Measurements from ENCODE around the gene FTSJ3.
"Not testable (repeated sequence)": the region's sequence is repeated elsewhere in the genome, so short reads cannot be mapped to it uniquely, and the experiment has no call there.

FTSJ3 gene

GRCh38 chr17:63826468-63827001, 928 bp downstream of the FTSJ3 start:
- DNase-seq = no peak

DNA sequence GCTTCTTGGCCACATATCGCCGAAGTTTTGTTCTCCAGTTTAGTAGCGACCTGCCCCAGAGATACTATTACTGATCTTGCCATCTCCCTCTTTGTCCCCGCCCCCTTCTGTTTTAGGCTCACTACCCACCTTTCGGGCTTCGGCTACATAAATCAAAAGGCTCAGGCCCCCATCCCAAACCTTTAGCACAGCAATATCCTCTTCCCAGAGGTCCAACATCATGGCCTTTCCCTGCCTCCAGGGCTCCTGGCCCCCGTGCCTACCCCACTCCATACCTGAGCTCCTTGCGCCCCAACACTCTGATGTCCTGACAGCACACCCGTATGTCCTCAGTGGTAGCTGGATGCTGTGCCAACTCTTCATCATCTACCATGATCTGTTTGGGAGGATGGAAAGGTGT, 3.1 kb downstream of the FTSJ3 start:
- DNase-seq = no peak

GRCh38 chr17:63823659-63824331, 3.7 kb downstream of the FTSJ3 start:
- no peak for DNase-seq

DNA sequence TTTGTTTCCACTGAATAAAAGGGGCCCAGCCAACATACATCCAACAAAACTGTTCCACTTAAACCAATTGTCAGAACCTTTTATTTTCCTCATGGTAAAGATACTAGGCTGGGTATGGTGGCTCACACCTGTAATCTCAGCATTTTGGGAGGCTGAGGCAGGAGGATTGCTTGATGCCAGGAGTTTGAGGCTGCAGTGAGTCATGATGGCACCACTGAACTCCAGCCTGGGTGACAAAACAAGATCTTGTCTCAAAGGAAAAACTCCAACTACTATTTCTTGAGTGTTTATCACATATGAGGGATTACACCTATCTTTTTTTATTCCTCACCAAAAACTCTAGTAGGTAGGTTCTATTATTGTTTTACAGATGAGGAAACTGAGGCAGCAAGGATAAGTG, 4.9 kb downstream of the FTSJ3 start:
- no peak for DNase-seq

GRCh38 chr17:63821804-63822203, 5.7 kb downstream of the FTSJ3 start:
- no peak for DNase-seq

DNA sequence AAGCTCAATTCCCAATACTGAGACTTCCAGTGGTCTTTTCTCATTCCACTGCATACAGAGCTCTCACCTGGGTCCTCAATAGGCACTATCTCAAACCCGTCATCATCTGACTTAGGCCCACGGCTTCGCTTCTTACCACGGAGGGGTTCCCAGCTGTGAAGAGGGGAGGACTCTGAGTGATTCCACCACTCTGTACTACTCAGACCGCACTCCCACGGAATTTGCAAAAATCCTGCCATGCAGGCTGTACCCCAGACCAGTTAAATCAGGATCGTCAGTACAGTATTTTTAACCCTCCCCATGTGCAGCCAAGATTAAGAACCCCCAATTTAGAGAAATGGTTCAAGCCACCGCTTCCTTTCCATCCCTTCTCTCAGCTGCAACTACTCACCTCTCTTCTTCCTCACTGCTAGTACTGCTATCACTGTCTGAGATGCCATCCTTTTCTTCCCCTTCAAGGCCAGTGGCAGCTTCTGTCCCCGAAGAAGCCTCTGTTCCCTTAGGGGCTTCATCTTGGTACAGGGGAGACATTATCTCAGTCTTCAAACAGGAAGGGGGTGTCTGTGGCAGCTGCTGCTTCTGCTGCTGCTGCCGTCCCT, 6.4 kb downstream of the FTSJ3 start:
- no peak for DNase-seq

DNA sequence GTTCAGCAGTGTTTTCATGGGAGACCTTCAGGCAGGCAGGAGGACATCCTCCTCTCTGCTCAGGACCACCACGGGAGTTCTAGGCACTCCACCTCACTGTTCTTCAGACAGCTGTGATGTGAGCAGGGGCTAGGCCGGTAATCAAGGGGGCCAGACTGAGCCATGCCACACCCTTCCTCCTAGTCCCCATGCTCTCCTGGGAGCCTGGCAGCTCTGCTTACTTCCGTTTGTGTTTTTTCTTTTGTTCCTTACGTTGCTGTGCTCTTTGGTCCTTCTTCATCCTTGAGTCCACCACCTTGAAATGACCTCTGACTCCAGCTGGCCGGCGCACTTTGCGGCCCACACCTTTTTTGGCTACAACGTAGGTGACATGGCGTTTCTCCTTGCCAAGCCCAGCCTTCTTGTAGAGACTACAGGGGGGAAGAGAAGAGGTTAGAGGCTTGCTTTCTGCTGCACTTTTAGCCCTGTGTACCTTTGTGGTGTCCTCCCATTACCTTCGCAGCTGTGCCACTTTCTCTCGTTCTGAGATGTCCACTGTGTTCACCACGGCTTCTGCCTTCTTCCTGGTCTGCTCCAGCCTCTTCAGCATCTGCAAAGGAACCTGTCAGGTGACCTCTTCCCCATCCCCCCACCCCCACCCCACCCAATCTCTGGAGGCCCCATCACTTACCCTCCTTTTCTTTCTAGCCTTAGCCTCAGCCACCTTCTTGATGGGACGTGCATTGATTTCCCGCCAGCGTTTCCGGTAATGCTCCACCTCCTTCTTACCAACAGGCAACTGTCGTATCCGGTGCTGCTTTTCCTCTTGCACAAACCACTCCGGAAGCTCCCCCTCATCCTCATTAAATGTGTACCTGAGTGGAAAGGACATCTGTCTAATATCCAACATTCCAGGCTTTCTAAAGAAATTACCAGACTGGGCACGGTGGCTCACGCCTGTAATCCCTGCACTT, 7.6 kb downstream of the FTSJ3 start:
- no peak for DNase-seq

GRCh38 chr17:63819131-63819530, 8.3 kb downstream of the FTSJ3 start:
- DNase-seq = no peak

GRCh38 chr17:63817736-63818385, 9.6 kb downstream of the FTSJ3 start:
- DNase-seq = no peak

DNA sequence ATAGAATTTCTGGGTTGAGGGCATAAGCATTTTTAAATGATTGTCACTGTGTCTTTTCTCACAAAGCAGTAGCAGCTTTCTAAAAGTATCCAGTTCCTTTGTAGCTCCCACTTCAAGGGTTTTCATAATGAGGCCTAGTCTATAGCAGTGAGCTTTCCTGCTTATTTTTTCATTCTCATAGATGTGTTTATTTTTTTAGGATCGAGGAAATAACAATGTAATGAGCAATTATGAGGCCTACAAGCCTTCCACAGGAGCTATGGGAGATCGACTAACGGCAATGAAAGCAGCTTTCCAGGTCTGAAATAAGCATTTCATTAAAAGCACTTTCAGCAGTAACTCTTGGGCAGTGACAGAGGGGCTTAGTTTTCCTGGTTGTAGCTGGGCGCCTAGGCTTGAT, 10.8 kb downstream of the FTSJ3 start:
- DNase-seq = no peak

GRCh38 chr17:63816123-63816522, 11.3 kb downstream of the FTSJ3 start:
- no peak for DNase-seq

DNA sequence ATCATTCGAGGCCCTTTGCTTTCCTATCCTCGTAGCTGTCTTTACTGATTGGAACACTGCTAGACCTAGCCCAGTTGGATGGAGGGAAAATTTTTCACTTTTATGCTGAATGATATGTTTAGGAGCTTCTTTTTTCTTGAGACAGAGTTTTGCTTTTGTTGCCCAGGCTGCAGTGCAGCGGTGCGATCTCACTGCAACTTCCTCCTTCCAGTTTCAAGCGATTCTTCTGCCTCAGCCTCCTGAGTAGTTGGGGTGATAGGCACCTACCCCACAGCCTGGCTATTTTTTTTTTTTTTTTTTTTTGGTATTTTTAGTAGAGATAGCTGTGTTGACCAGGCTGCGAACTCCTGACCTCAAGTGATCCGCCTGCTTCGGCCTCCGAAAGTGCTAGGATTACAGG, 17.5 kb downstream of the FTSJ3 start:
- DNase-seq = no peak

- no peak for DNase-seq
Observed at GRCh38 chr17:63805591-63805990, 21.9 kb downstream of the FTSJ3 start.

DNA sequence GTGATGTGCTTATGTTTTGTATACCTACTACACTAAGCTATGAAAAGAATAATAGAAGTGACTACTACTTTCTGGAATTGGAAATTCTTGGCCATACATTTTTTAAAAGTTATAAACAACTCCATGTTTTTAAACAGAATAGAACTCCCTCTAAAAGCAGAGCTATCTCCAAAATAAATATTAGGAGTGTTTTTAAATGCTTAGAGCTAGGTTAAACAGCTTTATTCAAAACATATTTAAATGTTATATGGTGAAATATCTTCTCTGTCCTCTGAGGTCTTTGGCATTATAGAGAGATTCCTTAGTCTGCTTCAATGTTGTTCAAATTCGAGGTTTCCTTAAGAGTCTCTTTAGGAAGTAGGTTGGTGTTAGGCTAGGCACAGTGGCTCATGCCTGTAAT, 23.1 kb downstream of the FTSJ3 start:
- DNase-seq = no peak

GRCh38 chr17:63800783-63801182, 26.7 kb downstream of the FTSJ3 start:
- DNase-seq = no peak

DNA sequence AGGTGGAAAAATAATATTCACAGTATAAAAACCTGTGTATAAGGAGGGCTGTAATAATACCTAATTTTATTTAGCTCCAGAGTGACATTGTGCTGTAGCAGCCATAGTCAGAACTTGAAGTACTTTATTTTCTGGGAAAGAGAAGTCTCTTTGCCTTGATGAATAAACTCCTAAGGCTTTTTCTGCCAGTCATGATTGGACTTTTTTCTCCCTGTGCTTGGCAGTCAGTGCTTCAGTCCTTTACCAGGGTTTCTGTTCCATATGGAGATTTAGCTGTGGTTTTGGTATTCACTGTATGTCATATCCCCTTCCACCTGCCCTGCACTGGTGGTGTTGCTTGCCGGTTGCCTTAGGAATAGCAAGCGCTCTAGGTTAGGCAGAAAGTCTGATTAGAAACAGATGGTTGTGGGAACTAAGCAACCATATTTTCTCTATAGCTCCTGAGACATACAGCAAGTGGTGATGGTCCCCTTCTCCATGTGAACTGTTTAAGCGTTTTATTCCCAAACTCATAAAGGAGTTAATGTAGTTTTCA, 28.8 kb downstream of the FTSJ3 start:
- no peak for DNase-seq

DNA sequence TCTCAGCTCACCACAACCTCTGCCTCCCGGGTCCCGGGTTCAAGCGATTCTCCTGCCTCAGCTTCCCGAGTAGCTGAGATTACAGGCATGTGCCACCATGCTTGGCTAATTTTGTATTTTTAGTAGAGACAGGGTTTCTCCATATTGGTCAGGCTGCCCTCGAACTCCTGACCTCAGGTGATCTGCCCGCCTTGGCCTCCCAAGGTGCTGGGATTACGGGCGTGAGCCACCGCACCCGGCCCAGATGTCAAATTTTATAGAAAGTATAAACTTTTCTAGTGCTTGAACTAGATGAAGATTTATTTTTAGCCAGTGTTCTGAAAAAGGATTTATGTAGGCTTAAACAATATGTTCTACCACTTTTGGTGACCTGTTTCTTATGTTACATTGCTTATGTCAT, 31.1 kb downstream of the FTSJ3 start:
- DNase-seq = not testable (repeated sequence)

- DNase-seq = no peak
Observed at GRCh38 chr17:63792055-63792729, 35.3 kb downstream of the FTSJ3 start.

- no peak for DNase-seq
Observed at GRCh38 chr17:63790057-63790456, 37.4 kb downstream of the FTSJ3 start.

DNA sequence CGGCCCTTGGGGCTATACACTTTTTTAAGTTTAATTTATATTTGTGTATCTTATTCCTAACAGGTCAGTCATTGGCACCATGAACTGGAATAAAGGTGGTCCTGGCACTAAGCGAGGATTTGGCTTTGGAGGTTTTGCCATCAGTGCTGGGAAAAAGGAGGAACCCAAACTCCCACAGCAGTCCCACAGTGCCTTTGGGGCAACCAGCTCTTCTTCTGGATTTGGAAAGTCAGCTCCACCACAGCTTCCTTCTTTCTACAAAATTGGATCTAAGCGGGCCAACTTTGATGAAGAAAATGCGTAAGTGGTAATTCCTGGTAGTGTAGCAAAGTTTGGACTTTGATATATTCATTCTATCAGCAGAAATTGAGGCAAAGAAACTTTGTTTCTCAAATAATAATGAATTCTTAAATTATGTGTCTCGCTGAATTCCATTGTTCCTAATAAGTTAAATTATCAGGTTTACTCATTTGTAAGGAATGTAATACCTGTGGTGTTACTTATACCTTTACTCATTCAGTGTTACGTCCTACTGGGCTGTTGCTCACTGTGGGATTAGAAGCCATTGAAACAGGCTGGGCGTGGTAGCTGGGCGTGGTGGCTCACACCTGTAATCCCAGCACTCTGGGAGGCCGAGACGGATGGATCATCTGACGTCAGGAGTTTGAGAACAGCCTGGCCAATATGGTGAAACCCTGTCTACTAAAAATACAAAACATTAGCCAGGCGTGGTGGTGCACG, 40.3 kb downstream of the FTSJ3 start:
- no peak for DNase-seq

GRCh38 chr17:63786117-63786516, 41.3 kb downstream of the FTSJ3 start:
- DNase-seq = no peak

All from CD4-positive, alpha-beta T cell treated with Interferon gamma for 1 hour (primary cell).